IMR-90 (cell line): ENCODE results near the gene SLC35F3. TPM values are rescaled to one million over a fixed set of nuclear protein-coding genes. Genes with fewer than 3 reads are reported as not detected.

ENCODE experiments used
- ATAC-seq: fragments of 200-7000 bp; cut with Tn5 transposase; 2 replicates; pipeline ENCODE4 v1.9.1; 2020; ENCODE audit warnings: low read depth, mild to moderate bottlenecking, moderate library complexity
- BruUV-seq: library from RNA; stranded (reverse); fragments of 400-500 nt; replicated peaks from 2 replicates; lab custom pipeline; 2021; lab: Mats Ljungman, UMichigan
- CTCF ChIA-PET: fragments of 300-600 bp; formaldehyde crosslinking; extraction: SDS; loops from one replicate; lab custom pipeline; 2021; ENCODE audit warnings: antibody characterized with exemption; lab: Yijun Ruan, JAX
- POLR2A ChIA-PET: fragments of 300-600 bp; sonication (Branson Sonifier 250); formaldehyde crosslinking; loops from one replicate; lab custom pipeline; 2022; ENCODE audit warnings: antibody characterized with exemption; ENCODE audit not compliant: unreplicated experiment; lab: Charles Lee
- DNase-seq: peaks from one replicate; pipeline ENCODE4 v3.0.0; 2013
- H2AFZ ChIP-seq: replicated peaks from 2 replicates; pipeline ENCODE3; 2013; ENCODE audit warnings: low read length, mild to moderate bottlenecking; ENCODE audit not compliant: poor library complexity
- H2AK5ac ChIP-seq: 2 replicates; pipeline ENCODE4 v1.6.1; 2013; ENCODE audit warnings: low read depth, low read length, inconsistent platforms
- H2AK9ac ChIP-seq: replicated peaks from 2 replicates; pipeline ENCODE3; 2013; ENCODE audit warnings: mild to moderate bottlenecking, low read depth, low read length, moderate library complexity; ENCODE audit not compliant: poor library complexity
- H2BK120ac ChIP-seq: 2 replicates; pipeline ENCODE4 v1.6.1; 2013; ENCODE audit warnings: low read depth, low read length, inconsistent platforms
- H2BK15ac ChIP-seq: 3 replicates; pipeline ENCODE4 v1.6.1; 2013; ENCODE audit warnings: low read depth, low read length, inconsistent platforms
- H2BK20ac ChIP-seq: 2 replicates; pipeline ENCODE4 v1.6.1; 2013; ENCODE audit warnings: low read depth, mild to moderate bottlenecking, inconsistent platforms, low read length, moderate library complexity
- H2BK5ac ChIP-seq: 2 replicates; pipeline ENCODE4 v1.6.1; 2013; ENCODE audit warnings: mild to moderate bottlenecking, low read depth, low read length, inconsistent platforms; ENCODE audit not compliant: poor library complexity, severe bottlenecking
- H3K14ac ChIP-seq: replicated peaks from 2 replicates; pipeline ENCODE4 v1.6.1; 2013; ENCODE audit warnings: low read depth, low read length, inconsistent platforms
- H3K18ac ChIP-seq: 2 replicates; pipeline ENCODE4 v1.6.1; 2013; ENCODE audit warnings: low read depth, low read length, control low read depth
- H3K23ac ChIP-seq: 2 replicates; pipeline ENCODE4 v1.6.1; 2013; ENCODE audit warnings: low read depth, low read length, inconsistent platforms
- H3K27ac ChIP-seq: 2 replicates; pipeline ENCODE4 v1.5.1; 2013; ENCODE audit warnings: mild to moderate bottlenecking, control low read depth, low read length; ENCODE audit not compliant: insufficient read depth
- H3K27me3 ChIP-seq: 2 replicates; pipeline ENCODE4 v1.6.1; 2013; ENCODE audit warnings: low read length; ENCODE audit not compliant: control insufficient read depth, insufficient read depth
- H3K36me3 ChIP-seq: 2 replicates; pipeline ENCODE4 v1.6.1; 2013; ENCODE audit warnings: low read length, mixed read lengths; ENCODE audit not compliant: control insufficient read depth, insufficient read depth
- H3K4ac ChIP-seq: 2 replicates; pipeline ENCODE4 v1.6.1; 2013; ENCODE audit warnings: low read depth, low read length, inconsistent platforms
- H3K4me1 ChIP-seq: 2 replicates; pipeline ENCODE4 v1.6.1; 2013; ENCODE audit warnings: low read length, mixed read lengths; ENCODE audit not compliant: control insufficient read depth, insufficient read depth
- H3K4me2 ChIP-seq: 2 replicates; pipeline ENCODE4 v1.6.1; 2013; ENCODE audit warnings: low read depth, mild to moderate bottlenecking, control low read depth, low read length, moderate library complexity
- H3K4me3 ChIP-seq: 2 replicates; pipeline ENCODE4 v1.5.1; 2013; ENCODE audit warnings: low read depth, mild to moderate bottlenecking, control low read depth, low read length, moderate library complexity; ENCODE audit not compliant: insufficient read depth
- H3K56ac ChIP-seq: 2 replicates; pipeline ENCODE4 v1.6.1; 2013; ENCODE audit warnings: low read length, inconsistent platforms; ENCODE audit not compliant: insufficient read depth; ENCODE audit errors: extremely low read depth
- H3K79me1 ChIP-seq, 2 experiments: 2 replicates each; pipeline ENCODE4 v1.6.1; 2013; ENCODE audit warnings: low read length in 2 of 2, inconsistent platforms in 1 of 2, low read depth in 1 of 2
- H3K9ac ChIP-seq: 2 replicates; pipeline ENCODE4 v1.6.1; 2013; ENCODE audit warnings: low read depth, low read length, control low read depth
- H3K9me1 ChIP-seq: 2 replicates; pipeline ENCODE4 v1.6.1; 2013; ENCODE audit warnings: low read length, inconsistent platforms; ENCODE audit not compliant: insufficient read depth
- H3K9me3 ChIP-seq: 2 replicates; pipeline ENCODE4 v1.6.1; 2013; ENCODE audit warnings: low read length; ENCODE audit not compliant: control insufficient read depth, insufficient read depth
- H4K20me1 ChIP-seq: 2 replicates; pipeline ENCODE4 v1.6.1; 2013; ENCODE audit warnings: low read length, inconsistent platforms; ENCODE audit not compliant: insufficient read depth
- H4K5ac ChIP-seq: 2 replicates; pipeline ENCODE4 v1.6.1; 2013; ENCODE audit warnings: mild to moderate bottlenecking, low read depth, low read length, control low read depth
- H4K8ac ChIP-seq, 2 experiments: 2 replicates each; pipeline ENCODE4 v1.6.1; 2013; ENCODE audit warnings: low read depth in 2 of 2, low read length in 2 of 2, control low read depth in 1 of 2, inconsistent platforms in 1 of 2
- H4K91ac ChIP-seq: 2 replicates; pipeline ENCODE4 v1.6.1; 2013; ENCODE audit warnings: low read depth, low read length, inconsistent platforms; ENCODE audit not compliant: insufficient read depth
- BHLHE40 ChIP-seq: fragments of 150-350 bp; IDR thresholded peaks from 2 replicates; pipeline ENCODE4 v1.6.1; 2016; ENCODE audit warnings: mild to moderate bottlenecking, low read depth, low read length
- CHD1 ChIP-seq: IDR thresholded peaks from 2 replicates; pipeline ENCODE4 v1.6.1; 2012; ENCODE audit warnings: low read depth, low read length, improper control_type of control experiment
- CTCF ChIP-seq: conservative IDR thresholded peaks from 2 replicates; pipeline ENCODE4 v1.5.1; 2012; ENCODE audit warnings: mild to moderate bottlenecking, low read depth, low read length, improper control_type of control experiment
- FOS ChIP-seq: fragments of 150-350 bp; IDR thresholded peaks from 2 replicates; pipeline ENCODE4 v1.6.1; 2016; ENCODE audit warnings: low read depth, low read length
- MAFK ChIP-seq: IDR thresholded peaks from 2 replicates; pipeline ENCODE4 v1.6.1; 2012; ENCODE audit warnings: low read depth, low read length, improper control_type of control experiment
- MAZ ChIP-seq: IDR thresholded peaks from 2 replicates; pipeline ENCODE4 v1.6.1; 2012; ENCODE audit warnings: low read depth, mild to moderate bottlenecking, low read length, improper control_type of control experiment, moderate library complexity, borderline replicate concordance
- MXI1 ChIP-seq: IDR thresholded peaks from 2 replicates; pipeline ENCODE4 v1.6.1; 2012; ENCODE audit warnings: low read depth, mild to moderate bottlenecking, low read length, moderate library complexity, borderline replicate concordance
- NFE2L2 ChIP-seq: fragments of 150-350 bp; IDR thresholded peaks from 2 replicates; pipeline ENCODE4 v1.6.1; 2016; ENCODE audit warnings: low read depth, mild to moderate bottlenecking, low read length
- POLR2A ChIP-seq: IDR thresholded peaks from 2 replicates; pipeline ENCODE4 v1.6.1; 2012; ENCODE audit warnings: mild to moderate bottlenecking, low read depth, low read length
- RAD21 ChIP-seq: IDR thresholded peaks from 2 replicates; pipeline ENCODE4 v1.6.1; 2012; ENCODE audit warnings: low read length, improper control_type of control experiment
- RCOR1 ChIP-seq: IDR thresholded peaks from 2 replicates; pipeline ENCODE4 v1.6.1; 2012; ENCODE audit warnings: mild to moderate bottlenecking, low read length, improper control_type of control experiment; ENCODE audit not compliant: insufficient replicate concordance
- RFX5 ChIP-seq: IDR thresholded peaks from 2 replicates; pipeline ENCODE4 v1.8.0; 2012; ENCODE audit warnings: low read depth, mild to moderate bottlenecking, low read length, moderate library complexity
- SMC3 ChIP-seq: fragments of 150-350 bp; IDR thresholded peaks from 2 replicates; pipeline ENCODE4 v1.6.1; 2016; ENCODE audit warnings: low read depth, mild to moderate bottlenecking, antibody characterized with exemption, low read length, moderate library complexity
- WGBS, 2 experiments: methylation state at CpG; one replicate each; pipeline versions ENCODE4 v1.1.5 to v1.1.7; 2013; ENCODE audit warnings: missing lambda C conversion rate in 2 of 2; ENCODE audit not compliant: insufficient read length in 1 of 2; ENCODE audit errors: extremely low coverage in 2 of 2; 5-methylcytosine and 5-hydroxymethylcytosine counted together
- dilution Hi-C: fragments of 300-500 bp; cut with HindIII; formaldehyde crosslinking; loops from one replicate; pipeline ENCODE4 v1.14.3; 2018; ENCODE audit warnings: low sequenced_read_pairs; ENCODE audit not compliant: unreplicated experiment
- in situ Hi-C: fragments of 300-500 bp; cut with MboI; formaldehyde crosslinking; loops from 3 replicates; pipeline ENCODE4 v1.14.3; 2019; ENCODE audit warnings: low sequenced_read_pairs, inconsistent platforms, mixed read lengths
- intact Hi-C: fragments of 100-400 bp; cut with micrococcal nuclease; formaldehyde crosslinking; loops from 2 replicates; pipeline ENCODE4 v1.10.0; 2022
- polyA plus RNA-seq, 3 experiments: library from polyadenylated mRNA; depleted of rRNA; stranded (reverse); fragments of >200 nt; gene quantifications; 2 replicates each; pipeline ENCODE4 v1.2.3, GENCODE V29; 2012; ENCODE audit warnings: low replicate concordance in 1 of 3
- total RNA-seq: library from RNA; depleted of rRNA; stranded (reverse); fragments of >200 nt; gene quantifications from 2 replicates; pipeline ENCODE4 v1.2.3, GENCODE V29; 2012
- TF ChIP-seq, protein P1 (sequence below): fragments of 150-350 bp; IDR thresholded peaks from 2 replicates; pipeline ENCODE4 v1.6.1; 2017; ENCODE audit warnings: mild to moderate bottlenecking, antibody characterized with exemption, low read length, low read depth
- TF ChIP-seq, protein P2 (sequence below): fragments of 150-350 bp; IDR thresholded peaks from 2 replicates; pipeline ENCODE4 v1.6.1; 2016; ENCODE audit warnings: low read depth, mild to moderate bottlenecking, low read length, moderate library complexity, borderline replicate concordance

SLC35F3 gene
- total and polyA plus RNA-seq, 2 of the 4 experiments (the other 2 are of a cell fraction): under 0.01 to 0.17 TPM

DNA sequence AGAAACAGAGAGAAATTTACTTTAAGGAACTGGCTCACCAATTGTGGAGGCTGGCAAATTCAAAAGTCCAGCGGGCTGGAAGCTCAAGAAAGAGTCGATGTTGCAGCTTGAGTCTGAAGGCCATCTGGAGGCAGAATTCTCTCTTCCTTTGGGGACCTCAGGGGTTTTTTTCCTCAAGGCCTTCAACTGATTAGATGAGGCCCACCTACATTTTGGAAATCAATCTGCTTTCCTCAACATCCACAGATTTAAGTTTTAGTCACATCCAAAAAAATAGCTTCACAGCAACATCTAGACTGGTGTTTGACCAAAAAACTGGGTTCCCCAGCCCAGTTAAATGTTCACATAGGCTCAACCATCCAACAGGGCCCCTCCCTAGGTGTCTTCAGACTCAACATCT, 114.9 kb downstream of the SLC35F3 start:
- no peak overlapping the region for H3K56ac ChIP-seq
- no peak overlapping the region for H2AK9ac ChIP-seq
- in situ Hi-C loops (no loop called here), intact Hi-C loops (no loop called here), dilution Hi-C loops (no loop called here)
- H3K79me1 ChIP-seq: no peaks in the 10 kb centered on the region
- no peak overlapping the region for H2BK5ac ChIP-seq
- DNase-seq: no peak
- no TSS peak for BruUV-seq
- H4K91ac ChIP-seq: no peak overlapping the region
- H2BK15ac ChIP-seq: no peak overlapping the region
- H3K23ac ChIP-seq: no peak overlapping the region
- peaks cover 7% of the 10 kb centered on the region for H3K9me3 ChIP-seq
- H3K36me3 ChIP-seq: no peaks in the 10 kb centered on the region
- ATAC-seq: no peak
- H3K14ac ChIP-seq: no peak overlapping the region
- POLR2A ChIA-PET: no interaction called here
- no peak overlapping the region for H3K9ac ChIP-seq
- no peak overlapping the region for H2AFZ ChIP-seq
- no peak overlapping the region for H2AK5ac ChIP-seq
- no peak overlapping the region for H3K4ac ChIP-seq
- no peaks in the 10 kb centered on the region for H3K27me3 ChIP-seq
- no peak overlapping the region for H3K4me3 ChIP-seq
- no peaks in the 10 kb centered on the region for H3K4me1 ChIP-seq
- no peak overlapping the region for H3K4me2 ChIP-seq
- no peak overlapping the region for H2BK120ac ChIP-seq
- WGBS, 2 experiments: 76% methylated on average over 2 of the region's 2 CpGs; no CpG with 5 or more reads in 1 of the 2 experiments
- TF ChIP-seq MAZ (no peak), RFX5 (no peak), NFE2L2 (no peak), RCOR1 (no peak), CHD1 (no peak), RAD21 (no peak), MXI1 (no peak), CTCF (no peak), POLR2A (no peak), BHLHE40 (no peak), SMC3 (no peak), FOS (no peak), MAFK (no peak)
- TF ChIP-seq, protein P1, sequence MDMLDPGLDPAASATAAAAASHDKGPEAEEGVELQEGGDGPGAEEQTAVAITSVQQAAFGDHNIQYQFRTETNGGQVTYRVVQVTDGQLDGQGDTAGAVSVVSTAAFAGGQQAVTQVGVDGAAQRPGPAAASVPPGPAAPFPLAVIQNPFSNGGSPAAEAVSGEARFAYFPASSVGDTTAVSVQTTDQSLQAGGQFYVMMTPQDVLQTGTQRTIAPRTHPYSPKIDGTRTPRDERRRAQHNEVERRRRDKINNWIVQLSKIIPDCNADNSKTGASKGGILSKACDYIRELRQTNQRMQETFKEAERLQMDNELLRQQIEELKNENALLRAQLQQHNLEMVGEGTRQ: no peak
- TF ChIP-seq, protein P2, sequence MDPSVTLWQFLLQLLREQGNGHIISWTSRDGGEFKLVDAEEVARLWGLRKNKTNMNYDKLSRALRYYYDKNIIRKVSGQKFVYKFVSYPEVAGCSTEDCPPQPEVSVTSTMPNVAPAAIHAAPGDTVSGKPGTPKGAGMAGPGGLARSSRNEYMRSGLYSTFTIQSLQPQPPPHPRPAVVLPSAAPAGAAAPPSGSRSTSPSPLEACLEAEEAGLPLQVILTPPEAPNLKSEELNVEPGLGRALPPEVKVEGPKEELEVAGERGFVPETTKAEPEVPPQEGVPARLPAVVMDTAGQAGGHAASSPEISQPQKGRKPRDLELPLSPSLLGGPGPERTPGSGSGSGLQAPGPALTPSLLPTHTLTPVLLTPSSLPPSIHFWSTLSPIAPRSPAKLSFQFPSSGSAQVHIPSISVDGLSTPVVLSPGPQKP: no peak
- H3K9me1 ChIP-seq: no peaks in the 10 kb centered on the region
- H4K20me1 ChIP-seq: no peaks in the 10 kb centered on the region
- H2BK20ac ChIP-seq: no peak overlapping the region
- H4K8ac ChIP-seq: no peak overlapping the region
- no peak overlapping the region for H3K18ac ChIP-seq
- H3K27ac ChIP-seq: no peak overlapping the region
- no peak overlapping the region for H4K5ac ChIP-seq
- CTCF ChIA-PET: no interaction called here
